HG02943 (cell line): ENCODE results near the gene TAF5.
"Not testable (repeated sequence)": the region's sequence is repeated elsewhere in the genome, so short reads cannot be mapped to it uniquely, and the experiment has no call there.

ENCODE experiments used
- ATAC-seq: cut with Tn5 transposase; IDR thresholded peaks from one replicate; pipeline ENCODE4 v1.9.1; 2021; ENCODE audit warnings: mild to moderate bottlenecking, low read depth, moderate library complexity; ENCODE audit not compliant: unreplicated experiment

Gene TAF5

DNA sequence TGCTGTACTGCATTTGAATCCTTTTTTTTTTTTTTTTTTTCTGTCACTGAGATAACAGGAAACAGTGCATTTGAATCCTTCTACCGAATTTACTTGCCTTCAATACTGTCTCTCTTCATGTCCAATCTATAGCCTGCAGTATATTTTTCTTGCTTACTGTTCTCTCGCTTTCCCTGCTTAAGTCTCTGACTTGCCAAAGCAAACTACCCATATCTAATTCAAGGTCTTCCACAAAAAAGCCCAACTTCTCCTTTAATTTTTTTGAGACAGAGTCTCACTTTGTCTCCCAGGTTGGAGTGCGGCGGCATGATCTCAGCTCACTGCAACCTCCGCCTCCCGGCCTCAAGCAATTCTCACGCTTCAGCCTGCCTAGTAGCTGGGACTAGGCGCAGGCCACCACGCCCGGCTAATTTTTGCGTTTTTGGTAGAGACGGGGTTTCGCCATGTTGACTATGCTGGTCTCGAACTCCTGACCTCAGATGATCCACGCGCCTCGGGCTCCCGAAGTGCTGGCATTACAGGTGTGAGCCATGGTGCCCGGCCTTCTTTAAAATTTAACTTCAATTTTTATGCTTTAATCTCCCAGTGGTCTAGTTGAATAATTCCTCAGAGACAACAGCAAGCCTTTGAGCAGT is 29.5 kb downstream of the TAF5 start:
- ATAC-seq = no peak

DNA sequence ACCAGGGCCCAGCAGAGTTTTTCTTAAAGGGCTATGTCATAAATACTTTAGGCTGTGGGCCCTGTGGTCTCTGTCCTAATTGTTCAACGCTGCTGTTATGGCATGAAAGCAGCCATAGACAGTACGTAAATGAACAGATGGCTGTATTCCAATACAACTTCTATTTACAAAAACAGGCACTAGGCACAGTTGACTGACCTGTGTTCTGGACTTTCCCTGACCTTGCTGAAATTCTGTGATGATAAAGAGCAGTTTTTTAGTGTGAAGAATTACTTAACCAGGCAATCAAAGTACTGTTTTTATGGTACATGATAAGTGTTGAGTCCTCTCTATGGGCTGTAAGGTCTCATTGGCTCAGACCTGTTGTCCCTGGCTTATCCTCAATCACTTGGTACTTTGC is 45.8 kb downstream of the TAF5 start:
- ATAC-seq = no peak

DNA sequence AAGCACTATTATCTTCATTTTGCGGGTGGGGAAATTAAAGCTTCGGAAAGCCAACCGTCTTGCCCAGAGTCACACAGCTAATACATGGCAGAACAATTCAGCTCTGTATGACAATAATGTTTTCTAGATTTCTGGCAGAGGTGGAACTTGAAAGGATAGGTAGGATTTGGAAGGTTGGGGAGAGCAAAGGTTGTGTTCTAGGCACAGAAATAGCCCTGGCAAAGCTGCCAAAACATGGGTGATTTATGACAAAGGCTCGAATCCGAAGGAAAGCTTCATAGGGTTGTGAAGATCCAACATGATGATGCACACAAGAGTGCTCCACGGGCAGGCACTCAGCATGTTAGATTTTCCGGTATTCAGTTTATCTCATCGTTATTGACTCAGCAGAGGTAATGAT is 47.8 kb downstream of the TAF5 start:
- no peak for ATAC-seq

DNA sequence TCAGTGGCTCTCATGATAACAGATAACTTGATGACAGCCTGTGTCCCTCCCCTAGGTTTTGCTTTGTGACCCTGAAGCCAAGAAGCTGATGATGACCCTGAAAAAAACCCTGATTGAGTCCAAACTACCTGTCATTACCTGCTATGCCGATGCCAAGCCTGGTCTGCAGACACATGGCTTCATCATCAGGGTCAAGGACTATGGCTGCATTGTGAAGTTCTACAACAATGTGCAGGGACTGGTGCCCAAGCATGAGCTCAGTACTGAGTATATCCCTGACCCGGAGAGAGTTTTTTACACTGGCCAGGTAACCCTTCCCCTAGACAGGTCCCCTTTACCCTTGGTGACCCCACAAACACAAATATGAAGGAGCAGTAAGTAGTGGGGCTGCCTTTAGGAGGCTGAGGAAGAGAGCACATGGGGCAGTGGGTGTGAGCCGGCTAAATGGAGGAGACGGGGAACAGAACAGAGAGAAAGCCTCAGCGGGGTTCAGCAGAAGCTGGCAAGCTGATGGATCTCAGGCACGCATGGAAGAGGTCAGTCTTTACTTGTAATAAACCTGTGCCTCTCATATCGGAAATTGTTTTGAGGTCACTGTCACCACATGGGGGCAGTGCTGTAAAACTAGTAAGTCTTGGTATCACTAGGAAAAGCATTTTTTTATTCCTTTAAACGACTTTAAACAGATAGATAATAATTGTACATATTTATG is 48.8 kb downstream of the TAF5 start:
- ATAC-seq = no peak

DNA sequence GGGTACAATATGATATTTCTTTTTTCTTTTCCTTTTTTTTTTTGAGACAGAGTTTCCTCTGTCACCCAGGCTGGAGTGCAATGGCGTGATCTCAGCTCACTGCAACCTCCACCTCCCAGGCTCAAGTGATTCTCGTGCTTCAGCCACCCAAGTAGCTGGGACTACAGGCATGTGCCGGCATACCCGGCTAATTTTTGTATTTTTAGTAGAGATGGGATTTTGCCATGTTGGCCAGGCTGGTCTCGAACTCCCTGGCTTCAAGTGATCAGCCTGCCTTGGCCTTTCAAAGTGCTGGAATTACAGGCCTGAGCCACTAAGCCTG is 49.3 kb downstream of the TAF5 start:
- not testable (repeated sequence) for ATAC-seq

DNA sequence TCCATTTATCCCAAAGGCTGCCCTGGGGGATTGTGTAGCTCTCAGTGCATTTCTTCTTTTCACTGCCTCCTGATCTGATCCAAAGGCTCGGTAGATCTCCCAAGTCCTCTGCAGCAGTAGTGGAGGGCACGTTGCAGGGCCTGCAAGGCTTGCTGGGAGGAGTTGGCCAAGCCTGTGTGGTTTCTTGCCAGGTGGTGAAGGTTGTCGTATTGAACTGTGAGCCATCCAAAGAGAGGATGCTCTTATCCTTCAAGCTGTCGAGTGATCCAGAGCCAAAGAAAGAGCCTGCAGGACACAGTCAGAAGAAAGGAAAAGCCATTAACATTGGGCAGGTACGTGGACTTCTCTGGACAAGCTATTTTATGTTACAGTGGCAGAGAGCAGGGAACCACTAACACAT is 49.8 kb downstream of the TAF5 start:
- ATAC-seq = no peak

DNA sequence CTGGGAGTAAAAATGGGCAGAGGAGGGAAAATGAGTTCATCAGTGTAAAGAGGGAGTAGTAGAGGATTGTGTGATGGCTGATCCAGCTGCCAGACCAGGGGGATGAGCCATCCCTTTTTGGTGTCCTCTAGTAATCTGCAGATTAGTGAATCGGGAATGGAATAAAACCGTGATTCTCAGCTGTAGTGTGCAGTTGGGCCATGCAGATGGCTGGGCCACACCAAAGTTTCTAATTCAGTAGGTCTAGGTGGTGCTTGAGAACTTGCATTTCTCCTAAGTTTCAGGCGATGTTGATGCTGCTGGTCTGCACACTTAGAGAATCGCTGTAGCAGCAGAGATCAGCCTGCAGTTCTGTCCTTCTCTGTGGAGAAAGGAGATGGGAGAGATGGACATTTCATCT is 51.3 kb downstream of the TAF5 start:
- ATAC-seq = no peak

DNA sequence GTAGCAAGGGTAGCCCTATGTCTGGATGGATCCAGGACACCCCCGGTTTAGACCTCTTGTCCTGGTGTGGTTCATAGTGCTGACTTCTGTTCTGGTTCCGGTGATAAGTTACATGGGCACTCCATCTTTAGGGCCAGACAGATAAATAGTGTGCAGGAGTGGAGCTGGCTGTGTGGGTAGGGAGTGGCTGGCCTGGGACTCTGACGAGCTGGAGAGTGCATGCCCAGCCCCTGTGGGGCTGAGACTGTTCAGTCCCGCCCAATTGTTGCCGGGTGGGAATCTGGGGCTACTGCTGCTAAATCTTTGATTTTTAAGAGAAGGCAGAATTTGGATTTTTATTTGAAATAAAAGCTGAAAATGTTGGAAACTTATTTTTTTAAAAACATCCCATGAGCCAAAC is 56.0 kb downstream of the TAF5 start:
- no peak for ATAC-seq

DNA sequence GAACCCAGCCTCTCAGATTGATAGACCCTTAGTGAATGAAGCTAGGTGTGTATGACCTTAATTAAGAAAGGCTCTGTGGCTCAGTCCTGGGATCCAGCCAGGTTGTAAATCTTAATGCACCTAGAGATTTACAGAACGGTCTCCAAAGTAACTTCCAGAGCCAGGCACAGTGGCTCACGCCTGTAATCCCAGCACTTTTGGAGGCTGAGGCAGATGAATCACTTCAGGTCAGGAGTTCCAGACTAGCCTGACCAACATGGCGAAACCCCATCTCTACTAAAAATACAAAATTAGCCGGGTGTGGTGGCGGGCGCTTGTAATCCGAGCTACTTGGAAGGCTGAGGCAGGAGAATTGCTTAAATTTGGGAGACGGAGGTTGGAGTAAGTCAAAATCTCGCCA is 60.1 kb downstream of the TAF5 start:
- no peak for ATAC-seq

DNA sequence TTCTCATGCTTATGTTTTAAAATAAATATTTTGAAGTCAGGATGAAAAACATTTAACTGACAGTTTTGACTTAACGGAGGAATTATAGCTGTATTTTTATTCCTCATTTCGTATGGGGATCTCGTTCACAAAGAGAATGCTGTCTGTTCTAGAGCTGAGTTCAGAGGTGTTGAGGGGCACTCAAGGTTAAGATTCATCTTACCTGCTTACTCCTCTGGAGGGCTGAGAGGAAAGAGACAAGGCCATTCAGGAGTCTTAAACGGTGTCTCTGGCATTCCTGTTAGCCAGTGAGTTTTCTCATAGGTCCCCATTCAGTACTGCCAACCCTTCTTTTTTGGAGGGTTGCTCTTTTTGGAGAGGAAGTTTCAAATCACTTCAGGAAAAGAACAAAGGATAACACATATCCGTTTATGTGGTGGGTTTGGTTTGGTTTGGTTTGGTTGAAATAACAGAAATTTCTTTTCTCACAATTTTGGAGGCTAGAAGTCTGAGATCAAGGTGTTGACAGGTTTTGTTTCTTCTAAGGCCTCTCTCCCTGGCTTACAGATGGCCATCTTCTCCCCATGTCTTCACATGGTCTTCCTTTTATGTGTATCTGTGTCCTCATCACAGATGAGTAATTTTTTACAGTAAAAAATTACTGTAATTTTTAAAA is 61.3 kb downstream of the TAF5 start:
- ATAC-seq = no peak

DNA sequence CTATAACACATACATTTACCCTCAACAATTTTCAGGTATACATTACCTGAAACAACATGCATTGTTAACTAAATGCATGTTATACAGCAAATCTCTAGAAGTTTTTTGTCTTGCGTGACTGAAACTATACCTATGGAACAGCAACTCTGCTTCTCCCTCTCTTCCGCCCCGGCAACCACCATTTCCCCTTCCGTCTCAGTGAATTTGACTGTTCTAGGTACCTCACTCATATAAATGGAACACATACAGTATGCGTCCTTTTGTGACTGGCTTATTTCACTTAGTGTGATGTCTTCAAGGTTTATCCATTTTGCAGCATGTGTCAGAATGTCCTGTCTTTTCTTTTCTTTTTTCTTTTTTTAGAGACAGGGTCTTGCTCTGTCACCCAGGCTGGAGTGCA is 61.9 kb downstream of the TAF5 start:
- ATAC-seq = no peak

DNA sequence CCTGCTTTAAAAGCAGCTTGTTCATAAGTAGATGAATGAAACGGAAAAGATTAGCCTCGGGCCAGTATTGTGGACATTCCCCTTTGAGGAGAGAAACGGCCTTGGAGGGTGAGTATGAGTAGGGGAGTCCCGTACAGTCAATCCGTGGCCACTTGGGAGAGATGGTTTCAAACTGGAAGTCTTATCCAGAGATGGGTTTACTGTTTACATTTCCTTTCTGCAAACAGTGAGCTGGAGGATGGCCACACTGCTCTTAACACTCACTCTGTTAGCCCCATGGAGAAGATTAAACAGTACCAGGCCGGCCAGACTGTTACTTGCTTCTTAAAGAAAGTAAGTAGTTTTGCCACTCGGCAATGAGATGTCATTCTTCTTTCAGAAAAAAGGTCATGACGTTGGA is 64.1 kb downstream of the TAF5 start:
- no peak for ATAC-seq

DNA sequence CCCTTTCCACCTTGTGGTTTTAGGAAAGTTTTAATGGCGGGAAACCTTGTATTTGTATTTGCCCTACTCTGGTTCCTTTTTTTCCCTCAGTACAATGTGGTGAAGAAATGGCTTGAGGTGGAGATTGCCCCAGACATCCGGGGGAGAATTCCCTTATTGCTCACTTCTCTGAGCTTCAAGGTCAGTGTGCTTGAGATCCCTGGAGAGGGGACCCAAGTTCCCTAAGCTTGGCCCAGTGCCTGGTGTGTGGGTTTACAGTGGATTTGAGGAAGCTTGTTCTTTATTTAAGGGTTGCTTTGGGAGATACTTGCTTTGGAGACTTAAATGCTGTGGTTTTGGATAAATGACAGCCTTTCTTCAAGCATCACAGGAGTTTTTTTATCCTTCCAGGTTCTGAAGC is 66.1 kb downstream of the TAF5 start:
- ATAC-seq = no peak
